Activated naive CD4-positive, alpha-beta T cell treated with anti-CD3 and anti-CD28 coated beads, Interleukin-2, amount 50 U/mL, for 24 hours (primary cell): ENCODE data around the gene STRN3.
"Not testable (repeated sequence)": the region's sequence is repeated elsewhere in the genome, so short reads cannot be mapped to it uniquely, and the experiment has no call there.

Source experiments
- H3K27ac Mint-ChIP-seq: one replicate; pipeline ENCODE4 v1.8.0; 2021; ENCODE audit warnings: mild to moderate bottlenecking, mixed read lengths
- H3K27me3 Mint-ChIP-seq: one replicate; pipeline ENCODE4 v1.8.0; 2021; ENCODE audit warnings: mixed read lengths
- H3K36me3 Mint-ChIP-seq: one replicate; pipeline ENCODE4 v1.8.0; 2021; ENCODE audit warnings: mixed read lengths
- H3K4me1 Mint-ChIP-seq: one replicate; pipeline ENCODE4 v1.8.0; 2021; ENCODE audit warnings: mixed read lengths
- H3K4me3 Mint-ChIP-seq: one replicate; pipeline ENCODE4 v1.8.0; 2021; ENCODE audit warnings: mild to moderate bottlenecking, mixed read lengths
- H3K9me3 Mint-ChIP-seq: one replicate; pipeline ENCODE4 v1.8.0; 2021; ENCODE audit warnings: mixed read lengths

The STRN3 gene

DNA sequence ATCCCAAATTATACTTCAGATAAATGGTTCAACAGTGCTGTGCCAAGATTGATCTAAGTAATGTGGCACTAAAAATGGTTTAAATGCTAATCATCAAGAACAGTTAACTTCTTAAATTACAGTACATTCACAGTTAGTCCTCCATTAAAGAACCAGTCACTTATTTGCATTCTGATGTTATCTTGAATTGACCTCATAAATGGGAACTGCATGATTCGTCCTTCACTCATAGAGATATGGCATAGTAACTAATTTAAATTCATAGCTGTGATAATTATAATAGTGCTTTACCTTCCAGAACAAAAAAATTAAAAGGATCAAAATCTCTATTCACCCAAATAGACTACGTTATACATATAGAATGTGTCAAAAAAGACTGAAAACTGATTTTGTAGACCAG, 90.7 kb downstream of the STRN3 start:
- H3K9me3 Mint-ChIP-seq, result no peaks in the 10 kb centered on the region
- no peaks in the 10 kb centered on the region for H3K27me3 Mint-ChIP-seq
- H3K4me1 Mint-ChIP-seq, result no peaks in the 10 kb centered on the region
- H3K27ac Mint-ChIP-seq, result no peak overlapping the region
- H3K4me3 Mint-ChIP-seq, result no peak overlapping the region
- H3K36me3 Mint-ChIP-seq, result peaks cover 11% of the 10 kb centered on the region

DNA sequence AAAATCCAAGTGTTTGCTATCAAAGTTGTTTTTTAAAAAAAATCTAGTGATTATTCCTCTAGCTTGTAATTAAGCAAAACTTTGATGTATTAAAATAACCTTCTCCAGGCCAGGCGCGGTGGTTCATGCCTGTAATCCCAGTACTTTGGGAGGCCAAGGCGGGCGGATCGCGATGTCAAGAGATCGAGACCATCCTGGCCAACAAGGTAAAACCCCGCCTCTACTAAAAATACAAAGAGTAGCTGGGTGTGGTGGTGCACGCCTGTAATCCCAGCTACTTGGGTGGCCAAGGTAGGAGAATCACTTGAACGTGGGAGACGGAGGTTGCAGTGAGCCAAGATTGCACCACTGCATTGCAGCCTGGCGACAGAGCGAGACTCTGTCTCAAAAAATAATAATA, 92.2 kb downstream of the STRN3 start:
- not testable (repeated sequence) for H3K4me3 Mint-ChIP-seq, H3K36me3 Mint-ChIP-seq, H3K27me3 Mint-ChIP-seq, H3K27ac Mint-ChIP-seq, H3K9me3 Mint-ChIP-seq, H3K4me1 Mint-ChIP-seq

DNA sequence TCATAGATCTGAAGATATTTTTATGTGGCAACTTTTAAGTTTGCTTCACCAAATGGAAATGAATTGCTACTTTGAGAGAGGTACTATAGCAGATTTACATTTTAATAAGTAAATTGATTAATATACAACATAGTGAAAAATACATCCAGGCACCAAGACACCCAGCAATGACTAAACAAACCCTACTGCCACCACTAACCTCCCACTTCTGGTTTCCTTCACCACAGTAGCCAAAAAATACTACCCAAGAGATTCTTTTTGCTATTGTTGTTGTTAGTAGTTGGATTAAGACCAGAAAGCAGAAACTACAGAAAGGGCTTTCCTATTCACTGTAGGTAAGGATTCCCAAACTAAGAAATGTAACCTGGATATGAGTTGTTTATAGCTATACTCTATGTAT, 97.7 kb downstream of the STRN3 start:
- Mint-ChIP-seq H3K4me3 (no peak overlapping the region), H3K4me1 (peaks cover 4% of the 10 kb centered on the region), H3K27ac (no peak overlapping the region), H3K36me3 (peaks cover 2% of the 10 kb centered on the region), H3K9me3 (no peaks in the 10 kb centered on the region), H3K27me3 (no peaks in the 10 kb centered on the region)

DNA sequence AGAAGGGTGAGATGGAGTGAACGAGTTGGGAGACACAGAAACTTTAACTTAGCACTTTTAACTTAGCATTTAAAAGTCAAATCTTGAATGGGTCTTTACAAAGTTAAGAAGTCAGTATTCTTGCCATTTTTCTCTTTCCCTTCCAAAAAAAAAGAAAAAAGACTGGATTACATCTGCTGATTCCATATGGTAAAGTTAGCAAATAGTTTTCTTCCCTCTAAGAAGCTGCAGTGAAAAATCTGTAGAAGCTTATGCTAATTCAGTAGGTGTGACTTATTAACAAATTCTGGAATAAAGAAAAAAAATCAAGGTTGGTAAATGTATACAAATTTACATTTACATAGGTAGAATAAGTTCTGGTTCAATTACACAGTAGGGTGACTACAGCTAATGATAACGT, 100.9 kb downstream of the STRN3 start:
- Mint-ChIP-seq H3K9me3 (no peaks in the 10 kb centered on the region), H3K4me1 (peaks cover 13% of the 10 kb centered on the region), H3K4me3 (no peak overlapping the region), H3K27me3 (no peaks in the 10 kb centered on the region), H3K27ac (no peak overlapping the region), H3K36me3 (peaks cover 8% of the 10 kb centered on the region)

DNA sequence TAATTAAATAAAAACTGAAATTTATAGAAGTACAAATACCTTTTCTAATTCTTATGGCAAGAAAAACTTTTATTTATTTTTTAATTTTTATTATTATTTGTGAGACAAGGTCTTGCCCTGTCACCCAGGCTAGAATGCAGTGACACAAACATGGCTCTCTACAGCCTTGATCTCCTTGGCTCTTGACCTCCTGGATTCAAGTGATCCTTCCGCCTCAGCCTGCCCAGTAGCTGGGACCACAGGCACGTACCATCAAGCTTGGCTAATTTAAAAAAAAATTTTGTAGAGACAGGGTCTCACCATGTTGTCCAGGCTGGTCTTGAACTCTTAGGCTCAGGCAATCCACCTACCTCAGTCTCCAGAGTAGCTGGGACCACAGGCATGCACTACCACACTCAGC, 104.4 kb downstream of the STRN3 start:
- Mint-ChIP-seq H3K9me3 (no peaks in the 10 kb centered on the region), H3K4me1 (peaks cover 13% of the 10 kb centered on the region), H3K4me3 (no peak overlapping the region), H3K36me3 (peaks cover 8% of the 10 kb centered on the region), H3K27me3 (no peaks in the 10 kb centered on the region), H3K27ac (no peak overlapping the region)

DNA sequence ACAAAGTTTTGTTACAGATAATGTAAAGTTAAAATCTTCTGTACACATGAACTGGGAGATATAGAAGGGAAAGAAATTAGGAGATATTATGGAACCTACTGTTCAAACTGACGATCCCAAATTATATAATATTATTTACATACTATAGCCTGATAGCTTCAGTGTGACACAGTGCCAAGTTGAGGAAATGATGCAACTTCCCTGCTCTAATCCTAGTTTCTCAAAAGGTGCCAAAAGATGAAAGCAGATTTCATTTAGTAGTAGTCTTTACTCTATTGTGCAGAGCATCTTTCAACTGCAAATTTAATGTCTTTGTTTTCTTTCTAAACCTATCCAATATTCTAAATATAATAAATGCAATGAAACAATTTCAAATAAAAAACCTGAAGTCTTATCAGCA, 104.9 kb downstream of the STRN3 start:
- Mint-ChIP-seq H3K36me3 (peaks cover 8% of the 10 kb centered on the region), H3K9me3 (no peaks in the 10 kb centered on the region), H3K27ac (no peak overlapping the region), H3K4me1 (peaks cover 14% of the 10 kb centered on the region), H3K27me3 (no peaks in the 10 kb centered on the region), H3K4me3 (no peak overlapping the region)

DNA sequence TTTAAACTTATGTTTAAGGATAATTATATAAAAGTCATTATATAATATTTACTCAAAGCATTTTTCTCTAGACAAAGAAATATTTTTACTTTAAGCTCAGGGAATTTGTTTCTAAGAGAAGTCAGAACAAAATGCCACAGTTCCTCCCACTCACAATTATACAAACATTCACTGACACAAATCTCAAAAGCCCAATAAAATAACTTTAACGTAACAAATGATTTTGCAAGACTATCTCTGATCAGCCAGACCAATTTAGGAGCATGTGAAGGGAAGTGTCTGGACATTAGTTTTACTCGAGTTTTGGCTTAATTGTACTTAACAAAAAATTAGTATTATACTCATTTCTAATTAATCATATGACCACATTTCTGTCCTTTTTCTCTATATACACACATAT, 110.6 kb downstream of the STRN3 start:
- peaks cover 7% of the 10 kb centered on the region for H3K4me1 Mint-ChIP-seq
- H3K4me3 Mint-ChIP-seq, result no peak overlapping the region
- H3K27me3 Mint-ChIP-seq, result no peaks in the 10 kb centered on the region
- no peak overlapping the region for H3K27ac Mint-ChIP-seq
- no peaks in the 10 kb centered on the region for H3K9me3 Mint-ChIP-seq
- H3K36me3 Mint-ChIP-seq, result peaks cover 9% of the 10 kb centered on the region

DNA sequence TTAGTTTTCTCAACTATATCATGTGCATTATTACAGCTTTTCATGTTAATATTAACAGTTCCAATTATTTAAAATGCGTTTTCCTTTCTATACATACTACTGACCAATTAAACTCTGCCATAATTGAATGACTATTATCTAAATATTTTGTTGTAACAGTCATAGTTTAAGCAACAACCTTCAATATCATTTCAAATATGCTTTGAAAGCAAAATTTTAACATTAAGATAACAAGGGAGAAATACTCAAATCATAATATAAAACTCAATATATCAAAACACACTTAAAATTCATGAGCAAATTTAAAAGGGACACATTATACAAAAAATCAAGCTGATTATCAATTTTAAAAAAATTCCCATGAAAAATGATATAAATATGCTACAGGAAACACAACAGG, 111.4 kb downstream of the STRN3 start:
- no peak overlapping the region for H3K4me3 Mint-ChIP-seq
- no peaks in the 10 kb centered on the region for H3K27me3 Mint-ChIP-seq
- H3K27ac Mint-ChIP-seq, result no peak overlapping the region
- H3K9me3 Mint-ChIP-seq, result no peaks in the 10 kb centered on the region
- peaks cover 6% of the 10 kb centered on the region for H3K4me1 Mint-ChIP-seq
- peaks cover 9% of the 10 kb centered on the region for H3K36me3 Mint-ChIP-seq

DNA sequence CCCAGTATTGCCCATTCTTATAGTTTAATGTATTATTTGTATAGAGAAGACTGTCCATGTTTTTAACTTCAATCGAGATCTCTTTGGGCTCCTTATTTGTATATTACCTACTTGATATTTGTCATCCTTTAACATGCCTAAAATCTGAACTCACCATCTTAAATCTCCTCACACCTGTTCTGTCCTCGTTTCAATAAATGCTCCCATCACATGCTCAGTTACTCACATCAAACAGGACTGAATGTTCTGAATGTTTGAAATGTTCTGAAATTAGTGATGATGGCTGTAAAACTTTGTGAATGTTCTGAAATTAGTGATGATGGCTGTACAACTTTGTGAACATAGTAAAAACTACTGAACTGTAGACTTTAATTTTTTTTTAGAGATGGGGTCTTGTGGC, 117.4 kb downstream of the STRN3 start:
- Mint-ChIP-seq H3K36me3 (peaks cover 13% of the 10 kb centered on the region), H3K9me3 (no peaks in the 10 kb centered on the region), H3K4me3 (no peak overlapping the region), H3K4me1 (no peaks in the 10 kb centered on the region), H3K27ac (no peak overlapping the region), H3K27me3 (no peaks in the 10 kb centered on the region)

DNA sequence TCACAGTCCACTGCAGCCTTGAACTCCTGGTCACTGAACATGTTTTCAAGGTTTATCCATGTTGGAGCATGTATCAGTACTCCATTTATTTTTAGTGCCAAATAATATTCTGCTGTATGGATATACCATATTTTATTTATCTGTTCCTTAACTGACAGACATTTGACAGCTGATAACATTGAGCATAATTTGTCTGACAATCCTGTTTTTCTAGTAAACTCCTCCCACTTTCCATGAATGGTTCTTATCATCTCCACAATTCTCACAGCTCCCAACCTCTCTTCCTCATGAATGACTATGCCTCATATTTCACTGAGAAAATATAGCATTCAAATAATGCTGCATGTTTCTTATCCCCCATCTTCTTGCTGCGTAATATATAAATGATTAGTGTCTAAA, 118.5 kb downstream of the STRN3 start:
- no peak overlapping the region for H3K27ac Mint-ChIP-seq
- no peaks in the 10 kb centered on the region for H3K4me1 Mint-ChIP-seq
- H3K27me3 Mint-ChIP-seq, result no peaks in the 10 kb centered on the region
- no peaks in the 10 kb centered on the region for H3K9me3 Mint-ChIP-seq
- no peak overlapping the region for H3K4me3 Mint-ChIP-seq
- H3K36me3 Mint-ChIP-seq, result peaks cover 13% of the 10 kb centered on the region

DNA sequence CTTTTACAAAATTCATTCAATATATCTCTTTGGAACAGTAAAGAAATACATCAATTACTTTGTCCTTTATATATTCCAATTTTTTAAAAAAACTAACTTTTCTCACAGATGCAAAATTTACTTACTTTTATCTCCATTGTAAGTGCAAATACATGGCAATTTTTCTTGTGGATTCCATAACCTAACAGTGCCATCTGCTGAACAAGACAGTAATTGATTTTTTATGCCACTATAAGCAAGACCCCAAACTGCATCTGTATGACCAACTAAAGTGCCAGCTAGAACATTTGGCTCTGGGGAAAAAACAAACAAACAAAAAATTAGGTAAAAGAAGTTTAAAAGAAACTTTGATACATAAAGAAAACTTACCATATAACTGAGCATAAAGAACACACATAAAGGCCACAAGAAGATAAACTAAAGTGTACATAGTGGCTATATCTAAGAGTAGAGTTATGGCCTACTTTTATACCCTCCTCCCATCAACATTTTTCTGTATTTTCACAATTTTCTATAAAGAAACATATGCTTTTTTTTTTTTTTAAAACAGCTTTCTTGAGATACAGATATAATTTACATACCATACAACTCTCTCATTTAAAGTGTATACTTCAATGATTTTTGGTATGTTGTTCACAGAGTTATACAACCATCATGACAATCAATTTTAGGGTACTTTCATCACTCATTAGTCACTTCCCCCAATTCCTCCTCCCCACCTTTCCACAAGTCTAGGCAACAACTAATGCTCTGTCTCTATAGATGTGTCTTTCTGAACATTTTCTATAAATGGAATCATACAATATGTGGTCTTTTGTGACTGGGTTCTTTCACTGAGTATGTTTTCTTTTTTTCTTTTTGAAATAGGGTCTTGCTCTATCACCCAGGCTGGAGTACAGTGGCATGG, 119.2 kb downstream of the STRN3 start:
- H3K9me3 Mint-ChIP-seq, result no peaks in the 10 kb centered on the region
- H3K4me3 Mint-ChIP-seq, result no peak overlapping the region
- H3K4me1 Mint-ChIP-seq, result no peaks in the 10 kb centered on the region
- no peaks in the 10 kb centered on the region for H3K27me3 Mint-ChIP-seq
- H3K36me3 Mint-ChIP-seq, result peaks cover 14% of the 10 kb centered on the region
- no peak overlapping the region for H3K27ac Mint-ChIP-seq

DNA sequence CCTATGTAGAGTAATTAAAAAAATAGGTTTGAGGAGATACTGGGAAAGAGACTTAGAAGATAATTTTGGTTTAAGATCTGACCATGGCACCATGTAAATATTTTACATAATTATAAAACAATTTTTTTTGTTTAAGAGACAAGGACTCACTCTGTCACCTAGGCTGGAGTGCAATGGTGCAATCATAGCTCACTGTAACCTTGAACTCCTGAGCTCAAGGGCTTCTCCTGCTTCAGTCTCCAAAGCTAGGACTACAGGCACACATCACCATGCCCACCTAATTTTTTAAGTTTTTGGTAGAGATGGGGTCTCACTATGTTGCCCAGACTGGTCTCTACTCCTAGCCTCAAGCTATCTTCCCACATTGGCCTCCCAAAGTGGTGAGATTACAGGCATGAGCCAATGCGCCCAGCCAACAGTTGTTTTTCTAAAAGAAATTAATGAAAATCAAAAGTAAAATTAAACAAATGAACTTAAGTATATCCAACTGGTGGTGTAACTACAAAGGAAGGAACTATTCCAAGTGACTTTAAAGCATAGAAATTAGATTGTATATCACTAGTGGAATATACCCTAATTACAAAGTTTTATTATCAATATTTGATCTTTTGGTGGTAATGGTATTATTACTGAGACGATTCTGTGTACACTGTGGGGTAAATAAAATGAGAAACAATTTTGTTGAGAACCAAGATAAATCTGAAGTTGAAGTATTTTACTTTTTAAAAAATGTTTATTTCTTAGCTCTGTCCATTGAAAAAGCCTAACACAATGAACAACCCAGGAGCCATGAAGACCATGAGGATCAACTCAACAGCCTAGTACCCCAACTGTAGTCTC, 122.7 kb downstream of the STRN3 start:
- Mint-ChIP-seq H3K4me1 (no peaks in the 10 kb centered on the region), H3K27me3 (no peaks in the 10 kb centered on the region), H3K4me3 (no peak overlapping the region), H3K27ac (no peak overlapping the region), H3K9me3 (no peaks in the 10 kb centered on the region), H3K36me3 (peaks cover 15% of the 10 kb centered on the region)

DNA sequence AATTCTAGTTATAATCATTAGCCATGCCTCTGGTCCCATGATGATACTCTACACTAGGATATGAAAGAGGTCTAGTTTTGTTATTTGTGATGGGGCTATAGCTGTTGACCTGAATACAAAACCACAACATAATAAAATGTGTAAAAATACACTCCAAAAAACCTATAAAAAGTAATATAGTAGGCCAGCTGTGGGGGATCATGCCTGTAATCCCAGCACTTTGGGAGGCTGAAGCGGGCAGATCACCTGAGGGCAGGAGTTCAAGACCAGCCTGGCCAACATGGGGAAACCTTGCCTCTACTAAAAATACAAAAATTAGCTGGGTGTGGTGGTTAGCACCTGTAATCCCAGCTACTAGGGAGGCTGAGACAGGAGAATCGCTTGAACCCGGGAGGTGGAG, 129.1 kb downstream of the STRN3 start:
- not testable (repeated sequence) for H3K4me3 Mint-ChIP-seq, H3K9me3 Mint-ChIP-seq, H3K27ac Mint-ChIP-seq, H3K4me1 Mint-ChIP-seq, H3K27me3 Mint-ChIP-seq
- peaks cover 19% of the 10 kb centered on the region for H3K36me3 Mint-ChIP-seq

DNA sequence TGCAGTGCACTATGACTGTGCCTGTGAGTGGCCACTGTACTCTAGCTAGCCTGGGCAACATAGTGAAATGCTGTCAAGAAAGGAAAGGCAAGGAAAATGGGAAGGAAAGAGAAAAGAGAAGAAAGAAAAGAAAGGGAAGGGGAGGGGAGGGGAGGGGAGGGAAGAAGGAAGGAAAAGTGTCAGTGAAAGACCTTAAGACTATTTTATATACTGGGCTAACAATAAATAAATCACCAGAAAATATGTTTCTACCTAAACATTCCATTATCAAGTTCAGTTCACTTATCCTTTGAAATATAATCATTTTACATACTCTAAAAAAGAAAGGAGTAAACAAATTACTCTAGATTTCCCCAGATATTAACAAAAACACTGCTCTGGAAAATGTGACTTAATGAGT, 129.7 kb downstream of the STRN3 start:
- H3K4me1 Mint-ChIP-seq, result no peaks in the 10 kb centered on the region
- no peak overlapping the region for H3K4me3 Mint-ChIP-seq
- H3K27me3 Mint-ChIP-seq, result no peaks in the 10 kb centered on the region
- H3K9me3 Mint-ChIP-seq, result no peaks in the 10 kb centered on the region
- peak overlapping the region; percentile 92 for H3K27ac Mint-ChIP-seq
- H3K36me3 Mint-ChIP-seq, result peaks cover 16% of the 10 kb centered on the region

DNA sequence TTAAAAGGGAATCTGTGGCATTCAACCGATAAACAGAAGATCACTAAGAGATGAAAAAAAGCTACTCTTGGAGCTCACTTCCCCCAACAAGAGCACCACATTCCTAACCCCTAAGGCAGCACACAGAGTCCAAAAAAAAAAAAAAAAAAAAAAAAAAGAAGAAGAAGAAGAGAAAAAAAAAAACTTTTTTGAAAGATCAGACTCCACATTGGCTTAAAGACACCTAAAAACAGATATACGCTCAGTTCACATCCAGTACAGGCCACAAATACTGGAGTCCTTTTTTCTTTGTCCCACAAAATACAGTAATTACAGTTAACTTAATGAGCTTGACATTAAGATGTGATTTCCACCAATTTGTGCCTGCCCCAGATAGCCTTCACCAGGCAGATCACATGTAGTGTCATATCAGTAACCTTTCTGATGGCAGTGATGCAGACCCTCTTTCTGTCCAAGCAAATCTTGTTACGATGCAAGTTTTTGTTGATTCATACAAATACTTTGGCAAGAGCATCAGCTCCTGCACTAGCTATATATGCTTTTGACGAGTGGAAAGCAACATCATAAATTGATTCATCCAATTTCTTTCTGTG, 131.2 kb downstream of the STRN3 start:
- Mint-ChIP-seq H3K36me3 (peaks cover 16% of the 10 kb centered on the region), H3K4me3 (no peak overlapping the region), H3K9me3 (no peaks in the 10 kb centered on the region), H3K27ac (no peak overlapping the region), H3K4me1 (no peaks in the 10 kb centered on the region), H3K27me3 (no peaks in the 10 kb centered on the region)

DNA sequence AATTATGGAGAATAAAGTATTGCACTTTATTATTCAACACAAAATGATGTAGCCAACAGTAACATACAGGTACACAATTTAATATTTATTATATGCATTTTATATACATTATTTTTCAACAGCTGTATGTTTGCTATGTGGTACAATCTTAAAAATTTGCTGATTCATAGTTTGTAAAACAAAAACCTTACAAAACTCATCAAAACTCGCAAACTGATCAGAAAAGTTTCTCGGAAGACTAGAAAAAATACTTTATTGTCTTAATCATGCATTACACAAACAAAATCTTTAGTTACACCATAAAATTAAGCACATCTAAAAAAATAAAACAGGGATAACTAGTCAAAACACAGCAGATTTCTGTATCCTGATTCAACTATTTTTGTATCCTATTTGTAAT, 132.4 kb downstream of the STRN3 start:
- Mint-ChIP-seq H3K36me3 (peaks cover 12% of the 10 kb centered on the region), H3K9me3 (no peaks in the 10 kb centered on the region), H3K4me1 (no peaks in the 10 kb centered on the region), H3K27me3 (no peaks in the 10 kb centered on the region), H3K4me3 (no peak overlapping the region), H3K27ac (no peak overlapping the region)
